Tibial nerve (tissue), 4 donors: ENCODE results near the gene CCDC88B. TPM values are rescaled to one million over a fixed set of nuclear protein-coding genes. Genes with fewer than 3 reads are reported as not detected.

ENCODE experiments used
- DNase-seq, 2 donors: peaks; one replicate each; pipeline ENCODE4 v3.0.0-alpha.2; 2019; ENCODE audit warnings: low spot score in 2 of 2
- H3K27ac ChIP-seq, 4 donors: fragments of 200-600 bp; sonication (generic) in 3 of 4; one replicate each; pipeline ENCODE4 v1.5.1; 2017 to 2019; ENCODE audit warnings: mild to moderate bottlenecking in 1 of 4
- H3K27me3 ChIP-seq, 2 donors: fragments of 200-600 bp; sonication (generic) in 1 of 2; one replicate each; pipeline versions ENCODE4 v1.5.1 to v1.6.0; 2017 to 2019
- H3K36me3 ChIP-seq, 3 donors: fragments of 200-600 bp; sonication (generic); one replicate each; pipeline ENCODE4 v1.5.1; 2018 to 2019
- H3K4me1 ChIP-seq, 4 donors: fragments of 200-600 bp; sonication (generic) in 3 of 4; one replicate each; pipeline ENCODE4 v1.5.1; 2017 to 2019
- H3K4me3 ChIP-seq, 4 donors: fragments of 200-600 bp; sonication (generic) in 3 of 4; one replicate each; pipeline ENCODE4 v1.5.1; 2017 to 2019; ENCODE audit warnings: mild to moderate bottlenecking in 1 of 4, moderate library complexity in 1 of 4
- H3K9me3 ChIP-seq, 4 donors: fragments of 200-600 bp; sonication (generic) in 3 of 4; one replicate each; pipeline ENCODE4 v1.5.1; 2017 to 2019
- CTCF ChIP-seq, 5 experiments: fragments of 200-600 bp in 3 of 5; fragments of 450-650 bp in 2 of 5; sonication (generic) in 3 of 5; IDR thresholded peaks; one replicate each; pipeline ENCODE4 v1.5.1; 2016 to 2019; ENCODE audit warnings: antibody characterized with exemption in 5 of 5, mild to moderate bottlenecking in 3 of 5, moderate library complexity in 2 of 5
- EP300 ChIP-seq, 2 donors: sonication (generic); formaldehyde crosslinking; IDR thresholded peaks; one replicate each; pipeline ENCODE4 v1.6.1; 2017; ENCODE audit warnings: antibody characterized with exemption in 2 of 2, mild to moderate bottlenecking in 1 of 2
- POLR2A ChIP-seq, 2 donors: fragments of 450-650 bp; IDR thresholded peaks; one replicate each; pipeline ENCODE4 v1.6.1; 2017; ENCODE audit warnings: antibody characterized with exemption in 2 of 2, mild to moderate bottlenecking in 2 of 2, moderate library complexity in 2 of 2
- WGBS, 2 donors: methylation state at CpG; one replicate each; pipeline ENCODE4 v1.1.5; 2018; 5-methylcytosine and 5-hydroxymethylcytosine counted together
- total RNA-seq, 4 donors: library from RNA; depleted of rRNA; stranded (reverse); fragments of >200 nt; gene quantifications; one replicate each; pipeline ENCODE4 v1.1.0, GENCODE V29; 2016

The CCDC88B gene
- total RNA-seq, 4 donors from 2014 or later = 6.9 to 48.0 (median 14.4) TPM

GRCh38 chr11:64372802-64373597 lies 33.0 kb downstream of the CCDC88B start:
- H3K4me1 ChIP-seq = no peaks in the 10 kb centered on the region
- 62 to 64% methylated on average over 11 to 15 of the region's 18 CpGs for WGBS, 2 donors

GRCh38 chr11:64373598-64373974 lies 33.6 kb downstream of the CCDC88B start:
- Histone ChIP-seq H3K36me3 (peaks cover 0 to 33% (median 13%) of the 10 kb centered on the region in 3 donors), H3K4me1 (peaks cover 0 to 3% (median 0%) of the 10 kb centered on the region in 4 donors), H3K27ac (no peak overlapping the region), H3K9me3 (no peaks in the 10 kb centered on the region), H3K27me3 (no peaks in the 10 kb centered on the region), H3K4me3 (no peak overlapping the region)
- TF ChIP-seq POLR2A (IDR thresholded peaks at IDR 0.05) (no peak), EP300 (IDR thresholded peaks at IDR 0.05) (no peak), CTCF (IDR thresholded peaks at IDR 0.05) (no peak)
- 72 to 74% methylated on average over 5 of the region's 5 CpGs for WGBS, 2 donors
- DNase-seq = no peak

More at GRCh38 chr11:64372802-64373597, 33.0 kb downstream of the CCDC88B start:
- peaks cover 0 to 39% (median 18%) of the 10 kb centered on the region in 3 donors for H3K36me3 ChIP-seq
- no peaks in the 10 kb centered on the region for H3K9me3 ChIP-seq
- TF ChIP-seq CTCF (IDR thresholded peaks at IDR 0.05) = no peak
- H3K27me3 ChIP-seq = no peaks in the 10 kb centered on the region
- H3K27ac ChIP-seq = no peak overlapping the region
- no peak for DNase-seq
- H3K4me3 ChIP-seq = no peak overlapping the region

GRCh38 chr11:64376071-64376470 lies 36.1 kb downstream of the CCDC88B start:
- WGBS, 2 donors = 90 to 95% methylated on average over 7 of the region's 7 CpGs
- TF ChIP-seq CTCF (IDR thresholded peaks at IDR 0.05) = no peak
- no peak for TF ChIP-seq EP300 (IDR thresholded peaks at IDR 0.05)
- no peak for TF ChIP-seq POLR2A (IDR thresholded peaks at IDR 0.05)
- peaks cover 0 to 7% of the 10 kb centered on the region in 2 donors for H3K27me3 ChIP-seq

GRCh38 chr11:64378335-64378880 lies 38.4 kb downstream of the CCDC88B start:
- Histone ChIP-seq H3K36me3 (no peaks in the 10 kb centered on the region), H3K27ac (no peak overlapping the region), H3K27me3 (peaks cover 0 to 22% of the 10 kb centered on the region in 2 donors), H3K4me1 (peaks cover 0 to 6% (median 0%) of the 10 kb centered on the region in 4 donors), H3K9me3 (no peaks in the 10 kb centered on the region), H3K4me3 (no peak overlapping the region)
- no peak for DNase-seq
- TF ChIP-seq EP300 (IDR thresholded peaks at IDR 0.05) (no peak), CTCF (IDR thresholded peaks at IDR 0.05) (no peak), POLR2A (IDR thresholded peaks at IDR 0.05) (no peak)
- 43 to 58% methylated on average over 14 of the region's 14 CpGs for WGBS, 2 donors

More at GRCh38 chr11:64376071-64376470, 36.1 kb downstream of the CCDC88B start:
- H3K27ac ChIP-seq = no peak overlapping the region
- H3K9me3 ChIP-seq = no peaks in the 10 kb centered on the region
- DNase-seq = no peak
- peaks cover 0 to 6% (median 0%) of the 10 kb centered on the region in 4 donors for H3K4me1 ChIP-seq
- H3K36me3 ChIP-seq = peaks cover 0 to 9% (median 0%) of the 10 kb centered on the region in 3 donors
- no peak overlapping the region for H3K4me3 ChIP-seq

- H3K36me3 ChIP-seq = no peaks in the 10 kb centered on the region
- peaks cover 0 to 6% (median 0%) of the 10 kb centered on the region in 4 donors for H3K4me1 ChIP-seq
- 80 to 87% methylated on average over 15 of the region's 15 CpGs for WGBS, 2 donors
- DNase-seq = no peak
- no peak overlapping the region for H3K4me3 ChIP-seq
- peaks cover 0 to 23% of the 10 kb centered on the region in 2 donors for H3K27me3 ChIP-seq
- H3K9me3 ChIP-seq = no peaks in the 10 kb centered on the region
- TF ChIP-seq CTCF (IDR thresholded peaks at IDR 0.05) (no peak), EP300 (IDR thresholded peaks at IDR 0.05) (no peak), POLR2A (IDR thresholded peaks at IDR 0.05) (no peak)
- H3K27ac ChIP-seq = no peak overlapping the region
Measured at GRCh38 chr11:64379160-64379559, 39.2 kb downstream of the CCDC88B start.
